Dermis blood vessel endothelial cell (primary cell): ENCODE measurements around the gene CFAP70. TPM values are rescaled to one million over a fixed set of nuclear protein-coding genes. Genes with fewer than 3 reads are reported as not detected.
A peak's percentile ranks its signal among the peaks of the same experiment; 100 is the strongest.
"Not testable (repeated sequence)": the region's sequence is repeated elsewhere in the genome, so short reads cannot be mapped to it uniquely, and the experiment has no call there.

ENCODE experiments used
- DNase-seq: peaks from one replicate; pipeline ENCODE4 v3.0.0; 2010
- total RNA-seq: library from RNA; depleted of rRNA; stranded (reverse); fragments of >200 nt; gene quantifications from 2 replicates; pipeline ENCODE4 v1.2.3, GENCODE V29; 2014

Gene CFAP70
- total RNA-seq, 1 donor from 2014 or later, result 0.34 TPM

- no peak for DNase-seq
Observed at GRCh38 chr10:73338801-73339368, 19.8 kb downstream of the CFAP70 start.

- DNase-seq, result no peak
Observed at GRCh38 chr10:73333202-73333601, 25.5 kb downstream of the CFAP70 start.

- DNase-seq, result no peak
Observed at GRCh38 chr10:73332379-73332778, 26.3 kb downstream of the CFAP70 start.

GRCh38 chr10:73328523-73328922, 30.1 kb downstream of the CFAP70 start:
- not testable (repeated sequence) for DNase-seq

GRCh38 chr10:73325290-73325689, 33.4 kb downstream of the CFAP70 start:
- DNase-seq, result not testable (repeated sequence)

GRCh38 chr10:73323582-73323981, 35.1 kb downstream of the CFAP70 start:
- DNase-seq, result not testable (repeated sequence)

GRCh38 chr10:73310475-73310874, 48.2 kb downstream of the CFAP70 start:
- DNase-seq, result no peak

GRCh38 chr10:73307203-73307800, 51.4 kb downstream of the CFAP70 start:
- DNase-seq, result no peak

- DNase-seq, result no peak
Observed at GRCh38 chr10:73306171-73306708, 52.4 kb downstream of the CFAP70 start.

GRCh38 chr10:73296946-73297345, 61.7 kb downstream of the CFAP70 start:
- DNase-seq, result no peak

GRCh38 chr10:73293461-73293860, 65.2 kb downstream of the CFAP70 start:
- no peak for DNase-seq

GRCh38 chr10:73289958-73290357, 68.7 kb downstream of the CFAP70 start:
- DNase-seq, result no peak

GRCh38 chr10:73287441-73287840, 71.2 kb downstream of the CFAP70 start:
- DNase-seq, result no peak

- DNase-seq, result no peak
Observed at GRCh38 chr10:73281097-73281496, 77.6 kb downstream of the CFAP70 start.

GRCh38 chr10:73264423-73264822, 94.2 kb downstream of the CFAP70 start:
- no peak for DNase-seq

GRCh38 chr10:73263693-73264347, 94.8 kb downstream of the CFAP70 start:
- peak; percentile 49 for DNase-seq

GRCh38 chr10:73262880-73263555, 95.6 kb downstream of the CFAP70 start:
- DNase-seq, result no peak

GRCh38 chr10:73262105-73262730, 96.4 kb downstream of the CFAP70 start:
- peak; percentile 53 for DNase-seq

- DNase-seq, result no peak
Observed at GRCh38 chr10:73261362-73261995, 97.2 kb downstream of the CFAP70 start.

- not testable (repeated sequence) for DNase-seq
Observed at GRCh38 chr10:73258612-73259011, 100.1 kb downstream of the CFAP70 start.

- DNase-seq, result peak; percentile 21
Observed at GRCh38 chr10:73253225-73253555, 105.5 kb downstream of the CFAP70 start.

- peak; percentile 98 for DNase-seq
Observed at GRCh38 chr10:73252445-73253224, 106.0 kb downstream of the CFAP70 start, which contains the start of gene MRPS16. TSS of gene MRPS16 (minus strand) at chr10:73252644. CDS start at chr10:73252482, 162 bp downstream.
